CD4-positive, alpha-beta T cell treated with Interleukin-6 for 4 hours (primary cell): ENCODE measurements around the gene ARTN.

Experiments used
- DNase-seq: peaks from one replicate; pipeline ENCODE4 v3.0.0-alpha.2; 2020; ENCODE audit warnings: mixed read lengths

Gene ARTN, protein sequence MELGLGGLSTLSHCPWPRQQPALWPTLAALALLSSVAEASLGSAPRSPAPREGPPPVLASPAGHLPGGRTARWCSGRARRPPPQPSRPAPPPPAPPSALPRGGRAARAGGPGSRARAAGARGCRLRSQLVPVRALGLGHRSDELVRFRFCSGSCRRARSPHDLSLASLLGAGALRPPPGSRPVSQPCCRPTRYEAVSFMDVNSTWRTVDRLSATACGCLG

DNA sequence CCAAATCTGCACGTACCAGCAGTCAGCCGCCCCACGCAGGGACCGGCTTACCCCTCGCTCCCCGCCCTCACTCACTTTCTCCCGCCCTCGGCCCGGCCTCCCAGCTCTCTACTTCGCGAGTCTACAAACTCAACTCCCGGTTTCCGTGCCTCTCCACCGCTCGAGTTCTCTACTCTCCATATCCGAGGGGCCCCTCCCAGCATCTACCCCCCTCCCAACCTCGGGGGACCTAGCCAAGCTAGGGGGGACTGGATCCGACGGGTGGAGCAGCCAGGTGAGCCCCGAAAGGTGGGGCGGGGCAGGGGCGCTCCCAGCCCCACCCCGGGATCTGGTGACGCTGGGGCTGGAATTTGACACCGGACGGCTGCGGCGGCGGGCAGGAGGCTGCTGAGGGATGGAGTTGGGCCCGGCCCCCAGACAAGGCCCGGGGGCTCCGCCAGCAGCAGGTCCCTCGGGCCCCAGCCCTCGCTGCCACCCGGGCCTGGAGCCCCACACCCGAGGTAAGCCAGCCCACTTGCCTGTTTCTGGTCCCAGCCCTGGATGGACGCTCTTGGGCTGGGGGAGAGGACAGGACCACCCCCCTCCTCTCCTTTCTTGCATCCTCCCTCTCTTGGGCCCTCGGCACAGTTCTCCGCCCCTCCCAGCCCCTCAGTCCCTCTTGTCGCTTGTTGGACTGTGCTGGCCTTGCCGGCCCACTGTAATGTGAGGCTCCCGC lies at the start of gene ARTN:
TSS of gene ARTN (plus strand) at position 416 of the 715 bp plus-strand sequence. CDS start 1,856 bp downstream, outside the sequence.
- DNase-seq, result no peak

GRCh38 chr1:43885279-43885801 lies 48.3 kb upstream of the ARTN start:
- DNase-seq, result no peak

- no peak for DNase-seq
These were observed 45.9 kb upstream of the ARTN start for GRCh38 chr1:43887748-43888147.

- no peak for DNase-seq
These were observed 42.8 kb upstream of the ARTN start for GRCh38 chr1:43890815-43891214.

- DNase-seq, result no peak
These were observed 40.6 kb upstream of the ARTN start for GRCh38 chr1:43893006-43893405.

GRCh38 chr1:43898981-43899380 lies 34.6 kb upstream of the ARTN start:
- DNase-seq, result no peak

DNA sequence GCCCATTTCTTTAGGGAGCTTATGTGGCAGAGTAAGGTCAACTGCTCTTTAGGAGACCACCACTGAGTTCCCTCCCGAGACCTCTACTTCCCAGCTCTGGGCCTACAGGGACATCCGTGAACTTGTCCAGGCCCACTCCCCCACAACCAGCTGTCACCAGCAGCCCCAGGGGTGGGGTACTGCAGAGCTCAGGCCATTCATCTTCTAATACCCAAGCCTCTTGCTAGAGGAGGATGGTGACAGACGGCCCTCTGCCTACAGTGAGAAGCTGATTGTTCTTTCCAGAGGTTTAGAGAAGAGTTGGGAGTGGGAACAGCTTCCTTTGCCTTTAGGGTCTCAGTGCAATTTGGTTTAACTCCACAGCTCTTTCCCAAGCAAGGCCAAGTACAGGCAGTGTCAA lies 33.2 kb upstream of the ARTN start:
- DNase-seq, result no peak

DNA sequence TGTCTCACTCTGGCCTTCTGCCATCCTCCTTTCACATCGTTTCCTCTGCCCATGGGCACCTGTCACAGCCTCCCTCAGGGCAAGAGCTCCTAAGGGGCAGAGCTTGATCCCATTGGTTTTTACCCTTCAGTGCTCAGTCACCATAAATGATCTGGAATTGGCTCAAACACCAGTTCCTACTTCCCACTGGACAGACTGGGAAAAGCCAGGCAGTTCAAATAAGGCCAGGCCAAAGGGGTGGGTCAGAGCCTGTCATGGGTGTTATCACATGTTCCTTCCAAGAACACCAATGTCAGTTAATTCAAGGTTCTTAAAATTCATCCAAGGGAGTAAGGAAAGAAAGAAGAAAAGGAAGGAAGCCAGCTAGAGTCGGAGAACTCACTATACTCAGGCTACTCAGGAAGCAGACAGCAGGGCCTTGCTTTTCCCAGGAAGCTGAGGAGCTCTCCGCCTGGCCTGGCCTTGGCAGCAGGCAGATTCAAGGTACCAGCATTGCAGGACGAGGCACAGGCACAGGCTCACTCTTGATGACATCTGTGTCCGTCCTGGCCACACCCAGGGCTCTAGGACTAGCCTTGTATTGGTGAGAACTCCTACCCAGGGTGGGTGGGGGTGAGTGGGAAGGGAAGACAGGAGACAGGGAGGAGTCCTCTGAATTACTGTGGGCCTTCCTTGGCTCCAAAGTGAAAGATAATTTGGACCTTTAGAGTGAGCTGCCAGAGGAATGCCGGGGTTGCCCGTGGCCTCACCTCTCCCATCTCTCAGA lies 32.2 kb upstream of the ARTN start:
- DNase-seq, result no peak

DNA sequence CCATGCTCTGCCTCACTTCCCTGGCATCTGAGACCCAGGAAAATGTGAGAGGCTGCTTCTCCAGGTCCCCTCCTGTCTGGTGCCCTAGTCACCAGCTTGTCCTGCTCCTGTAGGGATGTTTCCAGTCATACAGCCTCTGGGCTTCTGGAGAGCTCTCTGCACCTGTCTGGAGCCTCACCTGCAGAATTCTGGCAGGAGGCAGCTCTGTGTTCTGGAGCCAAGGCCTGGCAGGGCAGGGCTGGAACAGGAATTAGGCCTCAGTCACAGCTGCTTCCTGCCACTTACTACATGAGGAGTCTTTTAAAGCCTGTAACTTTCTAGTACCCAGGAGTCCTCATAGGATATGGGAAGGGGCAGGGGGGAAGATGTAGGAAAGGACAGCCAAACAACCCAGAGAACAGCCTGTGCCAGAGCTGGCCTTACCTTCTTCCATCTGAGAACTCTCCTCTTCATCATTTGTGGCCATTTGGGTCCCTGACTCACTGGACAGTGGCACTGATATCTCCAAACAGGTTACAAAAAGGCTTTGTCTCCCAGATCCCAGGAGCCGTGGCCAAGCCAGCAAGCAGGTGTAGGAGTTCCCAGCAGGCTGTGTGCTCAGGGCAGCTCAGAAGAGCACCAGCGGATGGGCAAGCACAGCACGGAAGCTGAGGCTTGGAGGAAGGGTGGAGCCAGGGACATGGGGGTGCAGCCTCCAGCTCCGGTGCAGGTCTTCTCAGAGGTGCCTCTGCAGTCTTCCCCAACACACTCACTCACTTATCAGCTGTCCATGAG lies 31.4 kb upstream of the ARTN start:
- DNase-seq, result no peak

DNA sequence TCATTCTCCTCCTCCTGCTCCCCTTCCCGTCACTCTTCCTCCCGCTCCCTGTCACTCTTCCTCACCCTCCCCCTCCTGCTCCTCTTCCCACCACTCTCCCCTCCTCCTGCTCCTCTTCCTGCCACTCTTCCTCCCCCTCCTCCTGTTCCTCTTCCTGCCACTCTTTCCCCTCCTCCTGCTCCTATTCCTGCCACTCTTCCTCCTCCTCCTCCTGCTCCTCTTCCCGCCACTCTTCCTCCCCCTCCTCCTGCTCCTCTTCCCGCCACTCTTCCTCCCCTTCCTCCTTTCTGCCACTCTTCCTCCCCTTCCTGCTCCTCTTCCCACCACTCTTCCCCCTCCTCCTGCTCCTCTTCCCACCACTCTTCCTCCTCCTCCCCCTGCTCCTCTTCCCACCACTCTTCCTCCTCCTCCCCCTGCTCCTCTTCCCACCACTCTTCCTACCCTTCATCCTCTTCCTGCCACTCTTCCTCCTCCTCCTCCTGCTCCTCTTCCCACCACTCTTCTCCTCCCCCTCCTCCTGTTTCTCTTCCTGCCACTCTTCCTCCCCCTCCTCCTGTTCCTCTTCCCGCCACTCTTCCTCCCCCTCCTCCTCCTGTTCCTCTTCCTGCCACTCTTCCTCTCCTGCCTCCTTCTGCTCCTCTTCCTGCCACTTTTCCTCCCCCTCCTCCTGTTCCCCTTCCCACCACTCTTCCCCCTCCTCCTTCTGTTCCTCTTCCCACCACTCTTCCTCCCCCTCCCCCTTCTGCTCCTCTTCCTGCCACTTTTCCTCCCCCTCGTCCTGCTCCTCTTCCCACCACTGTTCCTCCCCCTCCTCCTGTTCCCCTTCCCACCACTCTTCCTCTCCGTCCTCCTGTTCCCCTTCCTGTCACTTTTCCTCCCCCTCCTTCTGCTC lies 28.7 kb upstream of the ARTN start:
- no peak for DNase-seq

DNA sequence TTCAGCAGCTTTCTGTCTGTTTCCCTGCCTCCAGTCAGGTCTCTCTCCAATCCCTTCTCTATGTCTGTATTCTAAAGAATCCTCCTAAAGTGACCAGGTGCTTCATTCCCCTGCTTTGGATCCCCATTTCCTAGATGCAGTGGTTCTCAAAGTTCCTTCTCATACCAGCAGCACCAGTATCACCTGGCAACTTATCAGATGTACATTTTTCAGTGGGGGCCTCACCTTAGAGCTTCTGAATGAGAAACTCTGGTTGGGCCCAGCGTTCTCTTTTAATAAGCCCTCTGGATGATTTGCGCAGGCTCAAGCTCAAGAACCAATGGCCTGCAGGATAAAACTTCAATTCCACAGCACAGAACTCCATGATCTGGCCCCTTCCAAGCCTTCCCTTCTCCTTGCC lies 25.4 kb upstream of the ARTN start:
- DNase-seq, result no peak

- DNase-seq, result no peak
These were observed 24.7 kb upstream of the ARTN start for GRCh38 chr1:43908858-43909257.

DNA sequence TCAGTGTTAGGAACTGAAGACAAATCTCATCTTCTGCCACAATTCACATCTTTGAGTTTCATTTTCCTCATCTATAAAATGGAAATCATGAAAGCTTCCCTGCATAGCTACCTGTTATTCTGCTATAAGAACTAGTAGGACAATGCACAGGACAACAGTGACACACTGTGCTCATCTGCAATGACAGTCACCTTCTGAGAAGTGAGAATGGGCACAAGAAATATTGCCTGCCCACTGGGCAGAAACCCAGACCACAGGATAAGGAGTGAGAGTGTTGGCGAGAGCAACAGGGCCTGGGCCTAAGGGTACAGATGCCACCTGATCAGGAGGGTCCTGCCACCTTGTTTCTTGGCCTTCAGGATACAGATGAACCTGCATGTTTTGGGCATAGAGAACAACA lies 23.3 kb upstream of the ARTN start:
- DNase-seq, result no peak

- DNase-seq, result no peak
These were observed 21.0 kb upstream of the ARTN start for GRCh38 chr1:43912607-43913006.

DNA sequence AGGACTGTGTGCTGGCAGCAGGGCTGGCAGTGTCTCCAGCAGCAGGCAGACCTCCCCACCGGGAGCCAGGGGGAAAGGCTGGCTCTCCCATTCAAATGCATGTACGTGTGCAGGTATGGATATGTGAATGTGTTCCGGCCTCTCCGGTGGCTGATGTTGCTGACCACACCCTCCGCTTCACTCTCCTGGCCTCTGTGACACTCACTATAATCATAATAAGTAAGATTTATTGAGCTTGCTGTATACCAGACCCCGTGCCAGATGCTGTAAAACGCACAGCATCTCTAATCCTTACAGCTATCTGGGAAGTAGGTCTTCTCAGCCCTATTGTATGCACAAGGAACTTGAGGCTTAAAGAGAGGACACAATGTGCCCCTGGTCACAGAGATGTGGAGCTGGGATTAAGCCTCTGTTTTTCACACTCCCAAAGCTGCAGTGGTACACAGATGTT lies 20.5 kb upstream of the ARTN start:
- no peak for DNase-seq

DNA sequence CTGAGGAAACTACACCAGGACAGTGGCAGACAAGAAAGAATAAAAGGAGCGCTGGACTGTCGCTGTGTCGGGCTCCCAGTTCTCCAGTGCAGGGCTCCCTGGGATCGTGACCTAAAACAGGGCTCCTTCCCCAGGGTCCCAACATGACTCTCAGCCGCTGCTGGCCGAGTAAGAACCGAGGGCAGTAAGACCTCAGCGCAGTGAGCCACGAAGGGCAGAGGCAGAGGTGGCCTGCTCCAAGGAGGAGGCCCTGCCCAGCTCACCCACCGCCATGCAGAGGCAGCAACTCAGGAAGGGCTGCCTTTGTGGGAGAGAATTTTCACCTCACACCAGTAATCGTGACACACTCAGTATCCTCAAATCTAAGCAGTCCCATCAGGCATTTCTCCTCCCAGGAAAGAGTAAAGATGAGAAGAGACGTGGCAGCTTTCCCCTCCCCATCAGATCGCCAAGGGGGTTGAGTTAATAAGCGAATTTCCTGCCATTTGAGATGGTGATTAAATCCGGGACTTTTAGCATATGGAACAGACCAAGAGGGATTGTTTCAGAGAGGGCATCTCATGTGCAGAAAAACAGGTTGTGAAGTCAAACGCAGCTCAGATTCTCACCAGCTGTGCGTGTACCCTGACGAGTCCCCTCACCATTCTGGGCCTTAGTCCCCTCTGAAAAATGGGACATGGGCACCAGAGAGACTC lies 19.8 kb upstream of the ARTN start:
- no peak for DNase-seq

DNA sequence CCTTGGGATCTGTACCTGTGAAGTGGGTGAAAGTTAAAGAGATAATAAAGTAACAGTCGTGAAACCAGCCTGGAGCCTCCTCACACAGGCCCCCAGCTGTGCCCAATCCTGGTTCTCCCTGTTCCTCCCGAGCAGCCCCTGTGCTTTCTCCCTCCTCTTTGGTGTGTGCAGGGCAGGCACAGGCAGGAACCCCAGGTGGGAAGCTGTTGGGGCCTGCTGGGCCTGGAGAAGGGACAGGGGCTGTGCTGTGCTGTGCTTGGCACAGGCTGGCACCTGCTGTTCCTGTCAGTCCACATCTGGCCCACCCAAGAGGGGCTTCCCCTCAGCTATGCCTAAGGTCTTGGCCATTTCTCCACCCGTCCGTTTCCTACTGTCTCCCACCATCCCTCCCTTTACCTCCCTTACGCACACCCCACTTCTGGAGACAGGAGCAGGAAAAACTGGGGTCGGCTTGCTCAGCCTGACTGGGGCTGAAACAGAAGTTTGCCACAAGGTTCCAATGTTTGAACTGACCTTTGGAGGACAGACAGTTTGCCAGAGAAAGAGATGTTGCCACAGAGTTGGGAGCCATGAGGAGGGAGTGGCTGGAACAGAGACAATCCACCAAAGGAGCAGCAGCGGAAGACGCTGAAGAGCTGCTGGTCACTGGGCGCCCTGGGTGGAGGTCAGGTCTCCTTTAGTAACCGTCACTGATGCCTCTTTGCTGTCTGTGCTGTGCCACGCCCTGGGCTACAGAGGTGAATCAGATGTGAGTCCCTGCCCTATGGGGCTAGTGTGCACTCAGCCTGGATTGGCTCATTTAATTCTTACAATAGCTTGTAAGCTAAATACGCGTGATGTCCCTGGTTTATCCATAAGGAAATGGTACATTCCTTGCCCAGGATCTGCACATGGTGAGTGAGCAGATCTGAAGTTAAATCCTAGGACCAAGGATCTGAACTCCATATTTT lies 18.8 kb upstream of the ARTN start:
- DNase-seq, result no peak

GRCh38 chr1:43919906-43920305 lies 13.7 kb upstream of the ARTN start:
- DNase-seq, result no peak

- DNase-seq, result no peak
These were observed 12.6 kb upstream of the ARTN start for GRCh38 chr1:43921022-43921421.

GRCh38 chr1:43924516-43924915 lies 9.1 kb upstream of the ARTN start:
- no peak for DNase-seq
